ENCODE results near the gene NLRP3.

NLRP3 gene

GRCh38 chr1:247452447-247453039 lies 36.6 kb downstream of the NLRP3 start:
- Histone ChIP-seq H3K27ac (ENCODE audit: low read depth, low read length) (no peak overlapping the region), H4K20me1 (ENCODE audit: control insufficient read depth, insufficient read depth, low read depth, low read length) (no peaks in the 10 kb centered on the region), H3K9me3 (ENCODE audit: control insufficient read depth, insufficient read depth, low read length) (no peaks in the 10 kb centered on the region), H3K79me2 (ENCODE audit: control insufficient read depth, low read length) (no peaks in the 10 kb centered on the region), H3K27me3 (ENCODE audit: control insufficient read depth, low read length) (no peaks in the 10 kb centered on the region), H3K4me2 (ENCODE audit: low read length) (no peak overlapping the region), H3K4me1 (ENCODE audit: control insufficient read depth, low read length) (no peaks in the 10 kb centered on the region), H3K36me3 (ENCODE audit: control insufficient read depth, low read length) (no peaks in the 10 kb centered on the region), H3K4me3 (ENCODE audit: low read length) (no peak overlapping the region), H3F3A (ENCODE audit: control insufficient read depth, insufficient read depth) (no peaks in the 10 kb centered on the region), H3K9me2 (replicated peaks; ENCODE audit: control insufficient read depth, low read length) (no peaks in the 10 kb centered on the region)
- TF ChIP-seq CTCF (IDR thresholded peaks at IDR 0.05; ENCODE audit: low read depth, low read length, poor library complexity, severe bottlenecking): no peak
- no peak for TF ChIP-seq EZH2phosphoT487 (IDR thresholded peaks at IDR 0.05; ENCODE audit: borderline replicate concordance, low read length)

GRCh38 chr1:247453245-247453644 lies 37.3 kb downstream of the NLRP3 start:
- Histone ChIP-seq H3K4me3 (ENCODE audit: low read length) (no peak overlapping the region), H3F3A (ENCODE audit: control insufficient read depth, insufficient read depth) (no peaks in the 10 kb centered on the region), H3K27ac (ENCODE audit: low read depth, low read length) (no peak overlapping the region), H3K36me3 (ENCODE audit: control insufficient read depth, low read length) (no peaks in the 10 kb centered on the region), H4K20me1 (ENCODE audit: control insufficient read depth, insufficient read depth, low read depth, low read length) (no peaks in the 10 kb centered on the region), H3K9me3 (ENCODE audit: control insufficient read depth, insufficient read depth, low read length) (no peaks in the 10 kb centered on the region), H3K4me1 (ENCODE audit: control insufficient read depth, low read length) (no peaks in the 10 kb centered on the region), H3K4me2 (ENCODE audit: low read length) (no peak overlapping the region), H3K79me2 (ENCODE audit: control insufficient read depth, low read length) (no peaks in the 10 kb centered on the region), H3K27me3 (ENCODE audit: control insufficient read depth, low read length) (no peaks in the 10 kb centered on the region), H3K9me2 (replicated peaks; ENCODE audit: control insufficient read depth, low read length) (no peaks in the 10 kb centered on the region)
- no peak for TF ChIP-seq CTCF (IDR thresholded peaks at IDR 0.05; ENCODE audit: low read depth, low read length, poor library complexity, severe bottlenecking)
- no peak for TF ChIP-seq EZH2phosphoT487 (IDR thresholded peaks at IDR 0.05; ENCODE audit: borderline replicate concordance, low read length)

- TF ChIP-seq EZH2phosphoT487 (IDR thresholded peaks at IDR 0.05; ENCODE audit: borderline replicate concordance, low read length) (no peak), CTCF (IDR thresholded peaks at IDR 0.05; ENCODE audit: low read depth, low read length, poor library complexity, severe bottlenecking) (no peak)
- H3K27ac ChIP-seq (ENCODE audit: low read depth, low read length): no peak overlapping the region
- H3K27me3 ChIP-seq (ENCODE audit: control insufficient read depth, low read length): no peaks in the 10 kb centered on the region
Measured at GRCh38 chr1:247453997-247454396, 38.0 kb downstream of the NLRP3 start.

More at GRCh38 chr1:247453997-247454396, 38.0 kb downstream of the NLRP3 start:
- Histone ChIP-seq H3K9me3 (ENCODE audit: control insufficient read depth, insufficient read depth, low read length) (no peaks in the 10 kb centered on the region), H4K20me1 (ENCODE audit: control insufficient read depth, insufficient read depth, low read depth, low read length) (no peaks in the 10 kb centered on the region), H3K4me1 (ENCODE audit: control insufficient read depth, low read length) (no peaks in the 10 kb centered on the region), H3K4me2 (ENCODE audit: low read length) (no peak overlapping the region), H3K36me3 (ENCODE audit: control insufficient read depth, low read length) (no peaks in the 10 kb centered on the region), H3K9me2 (replicated peaks; ENCODE audit: control insufficient read depth, low read length) (no peaks in the 10 kb centered on the region), H3K79me2 (ENCODE audit: control insufficient read depth, low read length) (no peaks in the 10 kb centered on the region), H3F3A (ENCODE audit: control insufficient read depth, insufficient read depth) (no peaks in the 10 kb centered on the region), H3K4me3 (ENCODE audit: low read length) (no peak overlapping the region)
